ENCODE measurements around the gene DTNA.
"Not testable (repeated sequence)": the region's sequence is repeated elsewhere in the genome, so short reads cannot be mapped to it uniquely, and the experiment has no call there.

DTNA gene

DNA sequence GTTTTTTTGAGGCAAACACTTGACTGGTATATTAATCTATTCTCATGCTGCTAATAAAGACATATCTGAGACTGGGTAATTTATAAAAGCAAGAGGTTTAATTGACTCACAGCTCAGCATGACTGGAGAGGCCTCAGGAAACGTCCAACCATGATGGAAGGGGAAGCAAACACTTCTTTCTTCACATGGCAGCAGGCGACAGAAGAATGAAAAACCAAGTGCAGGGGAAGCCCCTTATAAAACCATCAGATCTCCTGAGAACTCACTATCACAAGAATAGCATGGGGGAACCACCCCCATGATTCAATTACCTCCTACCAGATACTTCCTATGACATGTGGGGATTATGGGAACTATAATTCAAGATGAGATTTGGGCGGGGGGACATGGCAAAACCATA is 194.9 kb downstream of the DTNA start:
- no peak for DNase-seq (ENCODE audit: low spot score)

DNA sequence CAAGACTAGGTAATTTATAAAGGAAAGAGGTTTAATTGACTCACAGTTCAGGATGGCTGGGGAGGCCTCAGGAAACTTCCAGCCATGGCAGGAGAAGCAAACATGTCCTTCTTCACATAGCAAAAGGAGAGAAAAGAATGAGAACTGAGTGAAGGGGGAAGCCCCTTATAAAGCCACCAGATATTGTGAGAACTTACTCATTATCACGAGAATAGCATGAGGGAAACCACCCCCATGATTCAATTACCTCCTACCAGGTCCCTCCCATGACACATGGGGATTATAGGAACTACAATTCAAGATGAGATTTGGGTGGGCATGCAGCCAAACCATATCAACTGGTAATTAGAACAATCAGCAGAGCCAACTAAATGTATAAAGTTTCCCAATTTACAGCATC is 196.9 kb downstream of the DTNA start:
- not testable (repeated sequence) for DNase-seq (ENCODE audit: low spot score)

DNA sequence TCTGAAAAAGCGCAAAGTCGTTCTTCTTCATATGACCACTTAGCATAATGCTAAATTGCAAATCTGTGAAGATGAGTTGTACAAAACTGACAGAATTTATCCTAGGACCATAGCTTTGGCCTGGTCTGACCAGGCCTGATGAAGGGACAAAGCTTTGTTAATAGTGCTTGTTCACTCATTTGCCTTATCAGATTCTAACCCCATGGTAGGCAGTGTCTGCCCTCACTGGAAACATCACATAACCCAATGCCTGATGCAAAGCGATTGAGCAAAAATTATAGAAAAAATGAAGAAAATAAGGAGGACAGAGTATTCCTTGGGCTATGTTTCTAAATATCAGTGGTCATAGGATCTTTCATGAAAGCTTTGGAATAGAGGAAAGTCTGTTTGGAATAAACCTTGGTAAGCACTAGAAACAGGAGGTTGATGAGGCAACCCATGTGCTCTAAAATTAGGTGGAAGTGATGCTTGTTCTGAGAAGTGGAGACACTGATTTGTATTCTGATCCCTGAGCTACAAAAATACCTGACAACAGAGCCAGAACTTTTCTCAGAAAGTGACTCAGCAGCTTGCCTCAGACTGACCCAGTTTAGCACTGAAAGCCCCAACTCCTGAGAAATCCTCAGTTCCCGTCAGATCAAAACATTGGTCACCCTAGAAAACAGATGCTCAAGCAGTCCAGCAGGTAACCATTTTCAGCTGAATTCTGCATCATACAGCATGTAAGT is 199.7 kb downstream of the DTNA start:
- peak; percentile 49 for DNase-seq (ENCODE audit: low spot score)

DNA sequence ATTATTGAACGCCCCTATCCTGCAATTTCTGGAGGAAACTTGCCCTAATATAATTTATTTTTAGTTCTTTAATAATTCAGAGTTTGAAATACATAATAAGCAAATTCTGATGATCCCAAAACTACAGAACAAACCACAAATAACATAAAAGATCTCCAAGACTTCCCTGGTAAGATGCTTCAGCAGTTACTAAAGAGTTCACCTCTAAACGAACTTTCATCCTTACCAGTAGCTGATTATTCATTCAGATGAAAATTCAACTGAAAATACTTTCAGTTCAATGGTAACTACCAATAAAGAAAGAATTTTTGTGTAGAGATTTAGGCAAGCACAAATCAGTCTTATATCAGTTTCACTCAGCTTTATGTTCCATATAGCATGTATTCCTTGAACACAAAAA is 201.0 kb downstream of the DTNA start:
- DNase-seq (ENCODE audit: low spot score) = no peak

DNA sequence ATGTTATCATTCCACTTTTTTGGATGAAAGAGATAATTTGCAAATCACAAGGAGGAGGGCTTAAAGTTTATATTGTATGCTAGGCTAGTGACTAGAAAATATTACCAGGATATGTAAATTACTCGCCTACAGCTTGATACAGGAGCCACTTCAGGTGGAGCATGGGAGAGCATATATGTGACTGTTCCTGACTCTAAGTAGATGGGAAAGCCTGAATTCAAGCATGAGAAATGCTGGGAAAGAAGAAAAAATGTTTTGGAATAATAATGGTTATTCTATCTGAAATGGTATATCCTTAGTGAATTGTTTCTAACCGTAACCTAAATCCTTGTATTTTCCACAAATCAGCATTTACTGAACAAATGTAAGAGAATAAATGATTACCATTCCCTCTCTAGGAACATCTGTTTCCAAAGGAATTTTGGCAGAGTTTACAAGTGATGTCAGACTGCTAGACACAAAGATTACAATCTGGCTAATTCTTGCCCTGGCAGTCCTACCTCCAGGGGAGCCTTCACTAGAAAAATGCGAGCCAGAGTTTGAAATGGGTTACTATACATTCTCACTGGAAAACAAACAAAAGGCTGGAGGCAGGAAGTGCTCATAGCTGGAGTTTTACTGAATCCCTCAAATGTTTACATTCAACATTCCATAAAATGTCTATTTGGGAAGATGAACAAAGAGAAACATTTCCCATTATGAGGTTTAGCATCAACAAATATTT is 201.7 kb downstream of the DTNA start:
- peak; percentile 70 for DNase-seq (ENCODE audit: low spot score)

DNA sequence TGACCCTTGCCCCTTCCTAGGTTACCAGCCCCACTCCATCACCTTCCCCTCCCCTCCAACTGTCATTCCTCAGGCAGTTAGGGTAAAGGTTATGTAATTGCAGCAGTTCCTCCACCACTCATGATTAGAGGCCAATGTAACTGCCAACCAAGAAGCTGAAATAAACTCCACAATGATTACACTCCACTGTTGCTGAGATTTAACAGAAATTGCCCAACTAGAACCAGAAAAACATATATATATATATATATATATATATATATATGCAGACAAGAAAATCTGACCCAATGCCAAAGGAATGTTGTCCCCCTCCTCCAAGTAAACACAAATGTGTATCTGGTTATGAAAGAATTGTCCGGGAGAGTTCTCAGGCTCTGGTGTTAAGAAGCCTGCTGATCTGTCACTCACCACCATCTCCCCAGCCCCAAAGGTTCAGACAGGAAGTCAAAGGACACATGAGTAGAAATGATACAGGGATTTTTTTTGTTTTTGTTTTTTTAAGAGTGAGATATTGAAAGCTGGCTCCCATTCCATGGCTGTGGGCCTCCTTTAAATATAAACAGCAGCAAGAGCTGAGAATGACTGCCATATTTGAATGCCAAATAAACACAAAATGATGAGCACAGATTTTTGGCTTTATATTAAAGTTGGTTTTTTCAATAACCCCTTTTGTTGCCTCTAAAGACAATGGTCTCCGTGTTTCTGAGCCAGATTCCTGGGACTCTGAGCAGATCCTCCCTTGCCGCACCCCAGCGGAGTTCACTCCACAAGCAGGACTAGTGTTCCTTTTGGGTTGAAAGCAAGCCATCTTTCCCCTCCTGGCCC is 204.0 kb downstream of the DTNA start:
- DNase-seq (ENCODE audit: low spot score) = peak; percentile 90

DNA sequence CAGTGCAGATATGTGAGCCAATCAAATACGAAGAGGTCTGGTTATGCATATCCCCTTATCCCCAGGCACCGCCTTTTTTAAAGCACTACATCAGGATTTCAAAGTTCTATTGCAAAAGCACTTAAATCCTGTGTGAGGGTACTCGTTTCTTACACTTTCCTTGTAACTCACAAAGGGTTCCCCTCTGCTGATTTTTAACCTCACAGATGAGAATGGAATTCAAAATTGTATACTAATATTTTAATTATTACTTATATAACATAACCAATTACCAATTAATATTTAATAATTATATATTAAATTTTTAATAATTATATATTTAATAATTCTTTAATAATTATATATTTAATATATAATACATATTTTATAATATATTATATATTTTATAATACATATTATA is 204.9 kb downstream of the DTNA start:
- DNase-seq (ENCODE audit: low spot score) = no peak

DNA sequence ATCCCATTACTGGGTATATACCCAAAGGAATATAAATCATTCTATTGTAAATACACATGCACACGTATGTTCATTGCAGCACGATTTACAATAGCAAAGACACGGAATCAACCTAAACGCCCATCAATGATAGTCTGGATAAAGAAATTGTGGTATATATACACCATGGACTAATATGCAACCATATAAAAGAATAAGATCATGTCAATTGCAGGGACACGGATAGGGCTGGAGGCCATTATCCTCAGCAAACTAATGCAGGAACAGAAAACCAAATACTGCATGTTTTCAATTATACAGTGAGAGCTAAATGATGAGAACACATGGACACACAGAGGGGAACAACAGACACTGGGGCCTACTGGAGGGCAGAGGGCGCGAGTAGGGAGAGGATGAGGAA is 206.4 kb downstream of the DTNA start:
- DNase-seq (ENCODE audit: low spot score) = not testable (repeated sequence)

DNA sequence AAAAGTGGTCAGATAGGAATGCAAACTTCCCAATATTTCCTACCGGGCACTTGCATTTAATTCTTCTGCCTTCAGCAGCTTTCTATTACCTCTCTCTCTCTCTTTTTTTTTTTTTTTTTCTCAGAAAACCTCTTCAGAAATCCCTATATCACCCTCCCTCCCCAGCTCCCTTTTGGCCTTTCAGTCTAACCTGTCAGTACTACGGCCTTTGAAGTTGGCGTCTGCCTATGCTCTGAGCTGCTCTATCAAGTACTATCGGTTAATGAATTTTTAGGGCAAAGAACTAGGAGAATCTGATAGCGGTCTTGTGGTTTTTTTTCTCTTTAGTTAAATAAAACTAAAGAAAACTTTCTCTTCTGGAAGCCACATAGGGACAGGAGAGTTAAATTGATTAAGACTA is 208.8 kb downstream of the DTNA start:
- DNase-seq (ENCODE audit: low spot score) = no peak

DNA sequence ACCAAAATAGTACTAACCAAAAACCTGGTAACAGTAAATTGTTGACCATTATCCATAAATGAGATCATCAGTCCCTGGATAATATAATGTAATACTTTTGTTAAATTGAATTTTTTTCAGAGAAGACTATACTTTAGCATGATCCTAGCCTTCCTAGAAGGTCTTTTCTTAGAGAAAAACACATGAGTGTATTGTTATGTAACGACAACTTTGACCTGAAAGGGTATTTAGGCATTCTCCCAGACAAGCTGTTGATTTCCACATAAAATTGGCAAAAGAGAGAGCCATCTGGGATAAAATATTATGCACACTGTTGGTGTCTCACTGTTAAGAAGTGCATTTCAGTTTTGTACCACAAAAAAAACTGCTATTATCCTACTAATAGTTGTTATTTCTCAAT is 211.1 kb downstream of the DTNA start:
- DNase-seq (ENCODE audit: low spot score) = no peak

DNA sequence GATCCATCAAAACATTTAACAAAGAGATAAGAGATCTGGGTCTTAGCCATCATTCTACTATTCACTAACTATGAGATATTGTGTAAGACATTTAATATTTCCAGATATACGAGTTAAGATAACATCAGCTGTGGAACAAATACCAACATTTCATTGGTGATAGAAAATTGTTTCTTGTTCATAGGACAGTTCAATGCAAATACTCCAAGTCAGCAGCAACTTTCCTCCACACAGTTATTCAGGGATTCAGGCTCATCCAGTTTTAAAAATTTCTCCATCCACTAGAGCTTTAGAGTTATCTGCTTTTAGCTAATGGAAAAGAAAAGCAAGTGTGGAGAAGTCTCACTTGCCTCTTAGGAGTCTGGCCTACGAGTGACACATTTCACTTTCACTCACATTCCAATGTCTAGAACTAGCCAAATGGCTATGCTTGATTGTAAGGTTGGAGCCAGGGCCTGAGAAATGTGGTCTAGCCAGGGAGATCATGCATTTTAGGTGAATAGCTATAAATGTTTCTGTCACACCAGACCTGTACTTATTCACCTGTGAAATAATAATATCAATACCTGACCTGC is 211.8 kb downstream of the DTNA start:
- DNase-seq (ENCODE audit: low spot score) = no peak

GRCh38 chr18:34922594-34922993 is 212.5 kb downstream of the DTNA start:
- DNase-seq (ENCODE audit: low spot score) = not testable (repeated sequence)

DNA sequence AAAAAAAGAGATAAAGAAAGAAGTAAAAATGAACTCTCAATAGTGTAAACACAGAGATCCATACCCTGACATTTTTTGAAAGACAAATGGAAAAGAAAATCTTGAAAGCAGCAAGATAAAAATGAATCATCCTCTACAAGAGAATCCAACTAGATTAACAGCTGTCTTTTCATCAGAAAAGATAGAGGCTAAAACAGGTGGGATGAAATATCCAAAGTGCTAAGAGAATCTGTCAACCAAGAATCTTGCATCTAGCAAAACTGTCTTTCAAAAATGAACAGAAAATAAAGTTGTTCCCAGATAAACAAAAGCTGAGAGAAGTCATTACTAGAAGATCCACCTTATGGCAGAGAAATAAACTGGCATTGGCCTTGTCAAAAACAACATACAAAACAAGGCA is 213.8 kb downstream of the DTNA start:
- no peak for DNase-seq (ENCODE audit: low spot score)

DNA sequence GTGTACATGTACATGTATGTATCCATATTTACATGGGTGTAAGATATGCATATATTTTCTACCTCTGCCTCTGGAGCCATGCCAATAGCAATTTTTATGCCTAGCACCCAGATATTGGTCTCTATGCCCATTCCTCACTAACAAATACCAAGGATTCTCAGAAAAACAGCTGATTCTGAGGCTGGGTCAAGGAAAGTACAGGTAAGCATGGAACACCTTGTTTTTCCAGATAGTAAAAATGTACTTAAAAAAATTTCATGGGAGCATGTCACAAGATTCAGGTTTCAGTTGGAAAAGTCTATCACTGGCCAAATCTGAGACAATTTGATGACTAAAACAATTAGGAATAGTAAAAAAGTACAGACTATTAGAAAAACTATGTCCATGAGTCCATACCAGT is 216.6 kb downstream of the DTNA start:
- no peak for DNase-seq (ENCODE audit: low spot score)

DNA sequence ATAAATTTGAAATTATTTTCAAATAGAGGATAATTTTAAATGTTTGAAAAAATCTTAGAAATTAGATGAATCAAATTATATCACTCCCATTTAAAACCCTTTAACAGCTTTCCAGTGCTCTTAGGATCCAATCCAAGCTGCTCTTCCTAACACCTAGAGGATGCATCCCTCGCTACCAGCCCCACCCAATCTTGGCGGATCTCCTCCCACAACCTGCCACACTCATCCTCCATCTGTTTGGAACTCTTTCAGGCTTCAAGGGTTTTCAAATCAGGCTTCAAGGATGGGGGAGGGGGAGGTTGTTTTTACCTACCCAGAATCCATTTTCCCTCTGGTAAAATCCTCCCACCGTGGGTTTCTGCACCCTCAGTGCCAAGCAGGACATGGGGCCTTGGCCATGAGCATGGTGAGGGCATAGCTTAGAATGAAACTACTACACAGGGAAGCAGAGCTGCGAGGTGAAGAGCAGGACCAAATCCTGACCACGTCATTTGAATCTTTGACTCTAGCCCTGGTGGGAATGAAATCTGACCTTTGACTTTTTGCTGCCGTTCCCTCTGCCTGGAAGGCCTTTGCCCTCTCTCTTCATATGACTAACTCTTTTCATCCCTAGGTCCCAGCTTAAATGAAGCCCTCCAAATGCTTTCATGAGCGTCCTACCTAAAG is 218.1 kb downstream of the DTNA start:
- no peak for DNase-seq (ENCODE audit: low spot score)

DNA sequence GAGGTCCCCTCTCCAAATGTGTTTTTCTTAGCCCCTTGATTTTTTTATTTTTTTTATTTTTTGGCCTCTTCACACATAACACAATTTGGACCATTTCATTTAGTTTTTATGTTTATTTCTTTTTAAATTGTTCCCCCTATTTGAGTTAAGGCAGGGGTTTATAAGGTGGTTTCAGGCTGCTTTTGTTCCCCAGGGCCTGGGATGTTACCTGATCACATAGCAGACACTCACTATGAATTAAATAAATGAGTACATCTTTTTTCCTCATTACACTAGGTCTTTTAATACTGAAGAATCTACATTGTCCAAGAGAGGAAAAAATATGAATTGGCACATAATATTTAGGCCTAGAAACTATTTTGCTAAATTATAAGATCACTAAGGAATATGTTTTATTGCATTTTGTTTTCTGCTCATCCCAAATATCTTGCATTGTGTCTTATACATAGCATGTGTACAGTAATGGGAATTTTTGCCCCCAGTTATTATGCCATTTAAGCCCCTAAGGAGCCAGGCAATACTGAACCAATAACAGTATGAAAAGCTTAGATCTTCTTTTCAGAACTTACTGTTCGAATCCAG is 218.7 kb downstream of the DTNA start:
- no peak for DNase-seq (ENCODE audit: low spot score)

- DNase-seq (ENCODE audit: low spot score) = no peak
Measured at GRCh38 chr18:34929336-34929780, 219.3 kb downstream of the DTNA start.

GRCh38 chr18:34932363-34932762 is 222.3 kb downstream of the DTNA start:
- no peak for DNase-seq (ENCODE audit: low spot score)

DNA sequence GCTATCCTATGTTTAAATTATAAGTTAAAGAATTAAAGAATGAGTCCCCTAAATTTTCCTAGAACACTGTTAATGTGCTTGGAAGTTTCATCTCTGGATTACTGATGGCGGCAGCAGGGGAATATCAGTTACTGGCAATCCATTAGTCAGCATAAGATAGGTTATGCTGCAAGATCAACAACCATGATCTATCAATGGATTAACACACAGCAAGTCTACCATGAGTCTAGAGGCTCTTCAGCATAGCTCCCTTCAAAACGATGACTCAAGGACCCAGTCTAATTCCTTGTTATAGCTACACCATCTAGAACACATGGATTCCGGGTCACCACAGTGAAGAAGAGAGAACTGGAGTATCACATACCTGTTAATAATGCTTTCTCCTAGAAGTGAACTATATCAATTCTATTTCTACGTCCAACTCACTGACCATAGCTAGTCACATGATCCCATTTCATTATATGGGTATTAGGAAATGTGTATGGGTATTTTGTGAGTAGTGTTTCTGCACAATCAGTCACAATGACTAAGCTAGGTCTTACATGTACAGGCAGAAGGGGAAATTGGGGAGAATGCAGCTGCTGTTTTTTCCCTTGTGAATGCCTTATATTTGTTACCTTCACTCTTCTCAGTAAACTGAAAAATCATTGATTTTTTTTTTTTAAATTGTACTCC is 222.8 kb downstream of the DTNA start:
- no peak for DNase-seq (ENCODE audit: low spot score)

GRCh38 chr18:34933909-34934661 is 224.0 kb downstream of the DTNA start:
- no peak for DNase-seq (ENCODE audit: low spot score)

All from pons (tissue), 1 donor.